Measurements from ENCODE around the gene EXPH5. TPM values are rescaled to one million over a fixed set of nuclear protein-coding genes. Genes with fewer than 3 reads are reported as not detected.

EXPH5 gene
- total RNA-seq, 4 donors from 2014 or later, result 1.4 to 1.8 (median 1.6) TPM

DNA sequence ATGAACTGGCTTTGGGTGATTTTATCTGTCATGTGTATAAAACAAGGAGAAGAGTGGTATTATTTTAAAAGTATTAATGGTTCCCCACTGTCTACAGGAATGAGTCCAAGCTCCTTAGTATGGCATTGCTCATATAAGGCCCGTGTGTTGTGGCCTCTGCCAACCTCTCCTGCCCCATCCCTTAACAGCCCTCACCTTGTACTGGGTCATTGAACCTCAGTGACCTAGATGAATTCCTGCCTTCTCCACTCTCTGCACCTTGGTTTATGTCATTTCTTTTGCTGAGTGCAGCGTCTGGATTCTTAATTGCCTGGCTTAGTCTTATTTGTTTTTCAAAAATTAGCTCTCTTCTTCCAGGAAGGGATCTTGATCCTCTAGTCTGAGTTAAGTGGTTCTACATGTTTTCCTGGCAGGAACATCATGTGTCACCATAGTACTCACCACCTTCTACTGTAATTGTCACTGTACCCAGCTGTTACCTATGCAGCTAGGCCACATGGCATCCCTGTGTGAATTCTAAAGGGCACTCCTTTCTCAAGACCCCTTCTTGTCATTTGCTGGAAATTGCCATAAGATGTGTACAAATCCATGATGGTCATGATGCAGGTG, 59.2 kb downstream of the EXPH5 start:
- no peak for TF ChIP-seq CTCF (IDR thresholded peaks at IDR 0.05)
- no peak for TF ChIP-seq EP300 (IDR thresholded peaks at IDR 0.05)
- TF ChIP-seq POLR2A (IDR thresholded peaks at IDR 0.05; ENCODE audit: low read depth), result no peak
- TF ChIP-seq POLR2AphosphoS5 (IDR thresholded peaks at IDR 0.05), result no peak
- intact Hi-C loops (cut with DNase I), result no loop called here
- no peaks in the 10 kb centered on the region for H3K4me1 ChIP-seq
- H3K27me3 ChIP-seq, result no peaks in the 10 kb centered on the region
- no peak overlapping the region for H3K27ac ChIP-seq (replicated peaks in 1 of 4)
- H3K36me3 ChIP-seq, result no peaks in the 10 kb centered on the region
- H3K4me3 ChIP-seq, result no peak overlapping the region
- DNase-seq (ENCODE audit: extremely low spot score), result no peak
- H3K9me3 ChIP-seq, result no peaks in the 10 kb centered on the region
- 79% methylated on average over 2 of the region's 2 CpGs for WGBS

- H3K4me3 ChIP-seq, result no peak overlapping the region
- no peak overlapping the region for H3K27ac ChIP-seq (replicated peaks in 1 of 4)
- H3K9me3 ChIP-seq, result no peaks in the 10 kb centered on the region
- no peaks in the 10 kb centered on the region for H3K36me3 ChIP-seq
- no peaks in the 10 kb centered on the region for H3K27me3 ChIP-seq
- no peak for DNase-seq (ENCODE audit: extremely low spot score)
- WGBS, result 91% methylated on average over 5 of the region's 5 CpGs
- TF ChIP-seq EP300 (IDR thresholded peaks at IDR 0.05) (no peak), CTCF (IDR thresholded peaks at IDR 0.05) (no peak), POLR2A (IDR thresholded peaks at IDR 0.05; ENCODE audit: low read depth) (no peak), POLR2AphosphoS5 (IDR thresholded peaks at IDR 0.05) (no peak)
- intact Hi-C loops (cut with DNase I), result no loop called here
- H3K4me1 ChIP-seq, result no peaks in the 10 kb centered on the region
These were observed 63.1 kb downstream of the EXPH5 start for GRCh38 chr11:108530426-108530825.

DNA sequence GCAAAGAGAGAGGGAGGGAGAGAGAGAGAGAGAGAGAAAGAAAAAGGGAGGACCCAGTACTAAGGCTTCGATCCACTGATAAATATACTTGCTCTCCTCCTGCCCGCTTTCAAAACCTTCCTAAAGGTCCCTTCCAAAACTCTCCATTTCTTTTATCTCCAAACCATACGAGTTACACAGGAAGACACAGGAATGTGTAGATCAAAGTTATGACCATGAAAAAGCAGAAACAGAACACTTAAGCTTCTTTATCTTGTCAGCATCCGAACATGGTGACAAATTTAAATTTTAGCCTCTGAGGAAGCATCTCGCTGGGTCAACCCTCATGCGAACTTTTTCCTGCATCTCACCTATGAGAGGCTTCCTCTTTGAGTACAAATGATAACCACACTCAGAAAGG, 66.2 kb downstream of the EXPH5 start:
- Histone ChIP-seq H3K4me1 (no peaks in the 10 kb centered on the region), H3K4me3 (no peak overlapping the region), H3K36me3 (no peaks in the 10 kb centered on the region), H3K27me3 (no peaks in the 10 kb centered on the region), H3K9me3 (no peaks in the 10 kb centered on the region), H3K27ac (replicated peaks in 1 of 4) (no peak overlapping the region)
- TF ChIP-seq CTCF (IDR thresholded peaks at IDR 0.05), result no peak
- TF ChIP-seq POLR2A (IDR thresholded peaks at IDR 0.05; ENCODE audit: low read depth), result no peak
- no peak for TF ChIP-seq EP300 (IDR thresholded peaks at IDR 0.05)
- no peak for TF ChIP-seq POLR2AphosphoS5 (IDR thresholded peaks at IDR 0.05)
- no peak for DNase-seq (ENCODE audit: extremely low spot score)
- WGBS, result 82% methylated on average over 6 of the region's 6 CpGs
- intact Hi-C loops (cut with DNase I), result no loop called here

- TF ChIP-seq POLR2AphosphoS5 (IDR thresholded peaks at IDR 0.05) (no peak), CTCF (IDR thresholded peaks at IDR 0.05) (no peak), EP300 (IDR thresholded peaks at IDR 0.05) (no peak), POLR2A (IDR thresholded peaks at IDR 0.05; ENCODE audit: low read depth) (no peak)
- H3K27ac ChIP-seq (replicated peaks in 1 of 4), result no peak overlapping the region
- H3K4me3 ChIP-seq, result no peak overlapping the region
- H3K36me3 ChIP-seq, result no peaks in the 10 kb centered on the region
- H3K9me3 ChIP-seq, result no peaks in the 10 kb centered on the region
- WGBS, result 100% methylated on average over 1 of the region's 1 CpG
- no peaks in the 10 kb centered on the region for H3K4me1 ChIP-seq
- H3K27me3 ChIP-seq, result no peaks in the 10 kb centered on the region
- no peak for DNase-seq (ENCODE audit: extremely low spot score)
- intact Hi-C loops (cut with DNase I), result no loop called here
These were observed 68.4 kb downstream of the EXPH5 start for GRCh38 chr11:108525161-108525560.

DNA sequence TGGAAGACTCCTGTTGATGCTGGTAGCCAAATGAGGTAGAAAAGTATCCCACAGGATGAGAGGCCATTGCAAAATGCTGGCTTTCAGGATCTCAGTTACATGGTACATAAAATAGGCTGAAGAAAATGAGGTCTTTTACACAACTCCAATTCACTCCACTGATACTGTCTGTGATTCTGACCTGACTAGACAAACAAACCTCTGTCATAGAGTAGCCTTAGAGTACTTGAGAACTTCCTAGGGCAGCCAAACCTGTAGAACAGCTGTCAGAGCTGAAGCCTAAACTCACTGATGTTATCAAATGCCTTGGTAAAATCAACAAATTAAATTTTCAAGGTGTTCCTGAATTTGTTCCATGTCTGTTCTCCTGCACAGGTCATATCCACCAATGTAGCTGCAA, 69.1 kb downstream of the EXPH5 start:
- no peaks in the 10 kb centered on the region for H3K36me3 ChIP-seq
- no peak overlapping the region for H3K27ac ChIP-seq (replicated peaks in 1 of 4)
- intact Hi-C loops (cut with DNase I), result no loop called here
- no peaks in the 10 kb centered on the region for H3K4me1 ChIP-seq
- H3K4me3 ChIP-seq, result no peak overlapping the region
- DNase-seq (ENCODE audit: extremely low spot score), result no peak
- H3K27me3 ChIP-seq, result no peaks in the 10 kb centered on the region
- TF ChIP-seq CTCF (IDR thresholded peaks at IDR 0.05), result no peak
- TF ChIP-seq POLR2AphosphoS5 (IDR thresholded peaks at IDR 0.05), result no peak
- TF ChIP-seq POLR2A (IDR thresholded peaks at IDR 0.05; ENCODE audit: low read depth), result no peak
- no peak for TF ChIP-seq EP300 (IDR thresholded peaks at IDR 0.05)
- no peaks in the 10 kb centered on the region for H3K9me3 ChIP-seq

Data from esophagus muscularis mucosa (tissue), 4 donors.